Natural killer cell (primary cell): ENCODE data around the gene PDE10A. TPM values are rescaled to one million over a fixed set of nuclear protein-coding genes. Genes with fewer than 3 reads are reported as not detected.

Experiments
- ATAC-seq, 3 donors: fragments of 150-1000 bp in 2 of 3; fragments of 200-7000 bp in 1 of 3; cut with Tn5 transposase; 1 replicate in 1 of 3; 2 replicates in 2 of 3; pipeline ENCODE4 v1.10.0; 2021; ENCODE audit warnings: mild to moderate bottlenecking in 2 of 3, moderate library complexity in 2 of 3
- DNase-seq, 2 donors: peaks; one replicate each; pipeline versions ENCODE4 v3.0.0 to v3.0.0-alpha.2; 2013 to 2021; ENCODE audit warnings: mixed read lengths in 1 of 2
- H3K27ac ChIP-seq: one replicate; pipeline ENCODE4 v1.5.1; 2013; ENCODE audit warnings: mild to moderate bottlenecking, low read length
- H3K27me3 ChIP-seq: one replicate; pipeline ENCODE4 v1.6.1; 2013; ENCODE audit warnings: low read length; ENCODE audit not compliant: control insufficient read depth, insufficient read depth
- H3K36me3 ChIP-seq: one replicate; pipeline ENCODE4 v1.6.1; 2013; ENCODE audit warnings: low read length; ENCODE audit not compliant: control insufficient read depth, insufficient read depth
- H3K4me1 ChIP-seq: one replicate; pipeline ENCODE4 v1.6.1; 2013; ENCODE audit warnings: low read length; ENCODE audit not compliant: control insufficient read depth, insufficient read depth
- H3K4me3 ChIP-seq: one replicate; pipeline ENCODE4 v1.5.1; 2013; ENCODE audit warnings: low read length
- H3K9me3 ChIP-seq: one replicate; pipeline ENCODE4 v1.6.1; 2013; ENCODE audit warnings: low read length; ENCODE audit not compliant: control insufficient read depth, insufficient read depth
- H3K27ac Mint-ChIP-seq, 2 donors: one replicate each; pipeline ENCODE4 v1.8.0; 2022; ENCODE audit warnings: mild to moderate bottlenecking in 2 of 2, mixed read lengths in 2 of 2, moderate library complexity in 1 of 2
- H3K27me3 Mint-ChIP-seq, 2 donors: one replicate each; pipeline ENCODE4 v1.8.0; 2022; ENCODE audit warnings: low read depth in 2 of 2, mixed read lengths in 2 of 2
- H3K36me3 Mint-ChIP-seq: one replicate; pipeline ENCODE4 v1.8.0; 2022; ENCODE audit warnings: mixed read lengths
- H3K4me1 Mint-ChIP-seq, 2 donors: one replicate each; pipeline ENCODE4 v1.8.0; 2022; ENCODE audit warnings: mixed read lengths in 2 of 2
- H3K4me3 Mint-ChIP-seq: one replicate; pipeline ENCODE4 v1.8.0; 2022; ENCODE audit warnings: mild to moderate bottlenecking, moderate library complexity, mixed read lengths
- H3K9me3 Mint-ChIP-seq, 2 donors: one replicate each; pipeline ENCODE4 v1.8.0; 2022; ENCODE audit warnings: mixed read lengths in 2 of 2
- CTCF ChIP-seq: fragments of 200-600 bp; IDR thresholded peaks from one replicate; pipeline ENCODE4 v1.8.0; 2022; ENCODE audit warnings: antibody characterized with exemption
- WGBS: methylation state at CpG from one replicate; pipeline ENCODE4 v1.1.7; 2013; ENCODE audit warnings: missing lambda C conversion rate; ENCODE audit not compliant: insufficient coverage; 5-methylcytosine and 5-hydroxymethylcytosine counted together
- intact Hi-C: fragments of 100-400 bp; cut with micrococcal nuclease; formaldehyde crosslinking; loops from one replicate; pipeline ENCODE4 v1.14.2; 2022
- total RNA-seq, 4 donors: library from RNA; stranded (reverse); fragments of 120-200 nt in 1 of 4; gene quantifications; one replicate each; pipeline versions ENCODE4 v1.2.3 to v1.2.4, GENCODE V29; 2013 to 2022

PDE10A gene
- total RNA-seq, 3 donors from 2014 or later (not counting 1 experiment from before 2014, with no cell fraction given) = not detected

GRCh38 chr6:165497472-165497871 lies 165.6 kb downstream of the PDE10A start:
- no peaks in the 10 kb centered on the region for H3K9me3 ChIP-seq
- intact Hi-C loops = no loop called here
- no peaks in the 10 kb centered on the region for H3K27me3 Mint-ChIP-seq
- H3K4me1 Mint-ChIP-seq = no peaks in the 10 kb centered on the region
- no peak for DNase-seq
- no peaks in the 10 kb centered on the region for H3K36me3 Mint-ChIP-seq
- H3K27ac Mint-ChIP-seq = no peak overlapping the region
- no peak overlapping the region for H3K4me3 Mint-ChIP-seq
- no peaks in the 10 kb centered on the region for H3K4me1 ChIP-seq
- WGBS = 87% methylated on average over 3 of the region's 4 CpGs
- no peak for ATAC-seq
- H3K36me3 ChIP-seq = no peaks in the 10 kb centered on the region
- H3K9me3 Mint-ChIP-seq = peaks cover 6 to 20% of the 10 kb centered on the region in 2 donors
- H3K27ac ChIP-seq = no peak overlapping the region
- no peak for TF ChIP-seq CTCF
- H3K4me3 ChIP-seq = no peak overlapping the region
- H3K27me3 ChIP-seq = no peaks in the 10 kb centered on the region

GRCh38 chr6:165488624-165489295 lies 174.3 kb downstream of the PDE10A start:
- Histone ChIP-seq H3K27me3 (no peaks in the 10 kb centered on the region), H3K4me1 (no peaks in the 10 kb centered on the region), H3K9me3 (no peaks in the 10 kb centered on the region), H3K4me3 (no peak overlapping the region), H3K36me3 (no peaks in the 10 kb centered on the region), H3K27ac (no peak overlapping the region)
- no peak for TF ChIP-seq CTCF
- no peaks in the 10 kb centered on the region for H3K4me1 Mint-ChIP-seq
- 80% methylated on average over 9 of the region's 9 CpGs for WGBS
- H3K36me3 Mint-ChIP-seq = no peaks in the 10 kb centered on the region
- peaks cover 8 to 12% of the 10 kb centered on the region in 2 donors for H3K9me3 Mint-ChIP-seq
- H3K27ac Mint-ChIP-seq = no peak overlapping the region
- intact Hi-C loops = no loop called here
- H3K27me3 Mint-ChIP-seq = no peaks in the 10 kb centered on the region
- H3K4me3 Mint-ChIP-seq = no peak overlapping the region
- ATAC-seq (no peak), DNase-seq (no peak)

- no peaks in the 10 kb centered on the region for H3K4me1 Mint-ChIP-seq
- peaks cover 8% of the 10 kb centered on the region in 2 donors for H3K9me3 Mint-ChIP-seq
- no peaks in the 10 kb centered on the region for H3K27me3 ChIP-seq
- TF ChIP-seq CTCF = no peak
- no peaks in the 10 kb centered on the region for H3K9me3 ChIP-seq
- no peak overlapping the region for H3K4me3 ChIP-seq
- no peaks in the 10 kb centered on the region for H3K36me3 ChIP-seq
- no peaks in the 10 kb centered on the region for H3K27me3 Mint-ChIP-seq
- intact Hi-C loops = no loop called here
- no peak for DNase-seq
- H3K27ac Mint-ChIP-seq = no peak overlapping the region
- no peak overlapping the region for H3K27ac ChIP-seq
- H3K36me3 Mint-ChIP-seq = no peaks in the 10 kb centered on the region
- H3K4me3 Mint-ChIP-seq = no peak overlapping the region
- no peak for ATAC-seq
- H3K4me1 ChIP-seq = no peaks in the 10 kb centered on the region
Observed at GRCh38 chr6:165487950-165488349, 175.1 kb downstream of the PDE10A start.

- intact Hi-C loops = no loop called here
- DNase-seq (no peak), ATAC-seq (no peak)
- 95% methylated on average over 3 of the region's 4 CpGs for WGBS
- Histone ChIP-seq H3K4me3 (no peak overlapping the region), H3K27ac (no peak overlapping the region), H3K9me3 (no peaks in the 10 kb centered on the region), H3K36me3 (no peaks in the 10 kb centered on the region), H3K4me1 (no peaks in the 10 kb centered on the region), H3K27me3 (no peaks in the 10 kb centered on the region)
- no peaks in the 10 kb centered on the region for H3K27me3 Mint-ChIP-seq
- no peaks in the 10 kb centered on the region for H3K4me1 Mint-ChIP-seq
- H3K4me3 Mint-ChIP-seq = no peak overlapping the region
- peaks cover 7 to 8% of the 10 kb centered on the region in 2 donors for H3K9me3 Mint-ChIP-seq
- H3K36me3 Mint-ChIP-seq = no peaks in the 10 kb centered on the region
- no peak for TF ChIP-seq CTCF
- no peak overlapping the region for H3K27ac Mint-ChIP-seq
Observed at GRCh38 chr6:165487347-165487746, 175.7 kb downstream of the PDE10A start.
